ENCODE measurements around the gene GAGE12H. TPM values are rescaled to one million over a fixed set of nuclear protein-coding genes. Genes with fewer than 3 reads are reported as not detected.
"Not testable (repeated sequence)": the region's sequence is repeated elsewhere in the genome, so short reads cannot be mapped to it uniquely, and the experiment has no call there.

GAGE12H gene
- not detected in 3 replicates for polyA plus RNA-seq
- polyA plus RNA-seq (2011; ENCODE audit: low read depth), result not detected
- polyA plus RNA-seq (2011; cell fraction: cytosol; rRNA removed), result not detected in 2 replicates
- not detected in 2 replicates for polyA plus RNA-seq (2011; cell fraction: nucleus; rRNA removed)
- polyA plus RNA-seq (2012; ENCODE audit: low replicate concordance), result not detected in 2 replicates
- polyA minus RNA-seq, result not detected in 3 replicates
- polyA minus RNA-seq (2011; cell fraction: cytosol; rRNA and poly(A)+ RNA removed), result not detected
- not detected in 2 replicates for polyA minus RNA-seq (2011; cell fraction: nucleus; rRNA and poly(A)+ RNA removed)

GRCh38 chrX:49579649-49580048 is at the start of gene GAGE12H:
TSS of gene GAGE12H (plus strand) at chrX:49579949. CDS start at chrX:49581104, 1,155 bp downstream.
- H3K4me3 ChIP-seq (ENCODE audit: control insufficient read depth in 2 of 3, extremely low read depth in 1 of 3, insufficient read depth in 2 of 3, low read depth in 1 of 3, low read length in 3 of 3); H3K9me1 ChIP-seq (ENCODE audit: control insufficient read depth, extremely low read depth, insufficient read depth, low read length); H3K4me1 ChIP-seq (ENCODE audit: control insufficient read depth, extremely low read depth, insufficient read depth, low read length); dilution Hi-C loops (cut with MboI; ENCODE audit: extremely low pct_ligation_motif_present, low sequenced_read_pairs); H3K79me2 ChIP-seq (ENCODE audit: control insufficient read depth, insufficient read depth, low read length); H2AFZ ChIP-seq (ENCODE audit: control insufficient read depth, low read length); DNase-seq (ENCODE audit: low read depth, low spot score); FAIRE-seq; H3K4me2 ChIP-seq (ENCODE audit: control insufficient read depth, extremely low read depth, insufficient read depth, low read depth, low read length); H4K20me1 ChIP-seq (ENCODE audit: control insufficient read depth, extremely low read depth, insufficient read depth, low read length); H3K9ac ChIP-seq (ENCODE audit: control insufficient read depth, extremely low read depth, insufficient read depth, low read length); H3K27ac ChIP-seq (ENCODE audit: control insufficient read depth, insufficient read depth, low read length); H3K27me3 ChIP-seq (ENCODE audit: control insufficient read depth, extremely low read depth, insufficient read depth, low read length); H3K36me3 ChIP-seq (ENCODE audit: control insufficient read depth in 2 of 2, extremely low read depth in 1 of 2, insufficient read depth in 2 of 2, low read length in 2 of 2); H3K9me3 ChIP-seq (ENCODE audit: control insufficient read depth, low read depth, low read length): not testable (repeated sequence)

- H3K36me3 ChIP-seq (ENCODE audit: control insufficient read depth in 2 of 2, extremely low read depth in 1 of 2, insufficient read depth in 2 of 2, low read length in 2 of 2), result not testable (repeated sequence)
These were observed 47.9 kb upstream of the GAGE12H start, which contains the start of gene GAGE12C for GRCh38 chrX:49531877-49532276. TSS of gene GAGE12C (plus strand) at chrX:49532177. CDS start at chrX:49533332, 1,155 bp downstream.

GRCh38 chrX:49541433-49541832 is 38.3 kb upstream of the GAGE12H start, which contains the start of gene GAGE12D:
TSS of gene GAGE12D (plus strand) at chrX:49541733. CDS start at chrX:49542888, 1,155 bp downstream.
- H3K9me1 ChIP-seq (ENCODE audit: control insufficient read depth, extremely low read depth, insufficient read depth, low read length); H3K4me1 ChIP-seq (ENCODE audit: control insufficient read depth, extremely low read depth, insufficient read depth, low read length); H3K79me2 ChIP-seq (ENCODE audit: control insufficient read depth, insufficient read depth, low read length); H3K9me3 ChIP-seq (ENCODE audit: control insufficient read depth, low read depth, low read length); H3K36me3 ChIP-seq (ENCODE audit: control insufficient read depth in 2 of 2, extremely low read depth in 1 of 2, insufficient read depth in 2 of 2, low read length in 2 of 2); H3K9ac ChIP-seq (ENCODE audit: control insufficient read depth, extremely low read depth, insufficient read depth, low read length); DNase-seq (ENCODE audit: low read depth, low spot score); H4K20me1 ChIP-seq (ENCODE audit: control insufficient read depth, extremely low read depth, insufficient read depth, low read length); H3K27me3 ChIP-seq (ENCODE audit: control insufficient read depth, extremely low read depth, insufficient read depth, low read length); H3K4me2 ChIP-seq (ENCODE audit: control insufficient read depth, extremely low read depth, insufficient read depth, low read depth, low read length); H2AFZ ChIP-seq (ENCODE audit: control insufficient read depth, low read length); H3K27ac ChIP-seq (ENCODE audit: control insufficient read depth, insufficient read depth, low read length); H3K4me3 ChIP-seq (ENCODE audit: control insufficient read depth in 2 of 3, extremely low read depth in 1 of 3, insufficient read depth in 2 of 3, low read depth in 1 of 3, low read length in 3 of 3); dilution Hi-C loops (cut with MboI; ENCODE audit: extremely low pct_ligation_motif_present, low sequenced_read_pairs); FAIRE-seq: not testable (repeated sequence)

More at GRCh38 chrX:49531877-49532276, 47.9 kb upstream of the GAGE12H start, which contains the start of gene GAGE12C:
- H3K27me3 ChIP-seq (ENCODE audit: control insufficient read depth, extremely low read depth, insufficient read depth, low read length); H3K27ac ChIP-seq (ENCODE audit: control insufficient read depth, insufficient read depth, low read length); H3K4me3 ChIP-seq (ENCODE audit: control insufficient read depth in 2 of 3, extremely low read depth in 1 of 3, insufficient read depth in 2 of 3, low read depth in 1 of 3, low read length in 3 of 3); H3K9me1 ChIP-seq (ENCODE audit: control insufficient read depth, extremely low read depth, insufficient read depth, low read length); H3K9me3 ChIP-seq (ENCODE audit: control insufficient read depth, low read depth, low read length); dilution Hi-C loops (cut with MboI; ENCODE audit: extremely low pct_ligation_motif_present, low sequenced_read_pairs); H3K4me1 ChIP-seq (ENCODE audit: control insufficient read depth, extremely low read depth, insufficient read depth, low read length); H3K9ac ChIP-seq (ENCODE audit: control insufficient read depth, extremely low read depth, insufficient read depth, low read length); DNase-seq (ENCODE audit: low read depth, low spot score); H2AFZ ChIP-seq (ENCODE audit: control insufficient read depth, low read length); H3K4me2 ChIP-seq (ENCODE audit: control insufficient read depth, extremely low read depth, insufficient read depth, low read depth, low read length); H4K20me1 ChIP-seq (ENCODE audit: control insufficient read depth, extremely low read depth, insufficient read depth, low read length); FAIRE-seq; H3K79me2 ChIP-seq (ENCODE audit: control insufficient read depth, insufficient read depth, low read length): not testable (repeated sequence)

- dilution Hi-C loops (cut with MboI; ENCODE audit: extremely low pct_ligation_motif_present, low sequenced_read_pairs); FAIRE-seq; H3K9me1 ChIP-seq (ENCODE audit: control insufficient read depth, extremely low read depth, insufficient read depth, low read length): not testable (repeated sequence)
These were observed 28.8 kb upstream of the GAGE12H start, which contains the start of gene GAGE12E for GRCh38 chrX:49550989-49551388. TSS of gene GAGE12E (plus strand) at chrX:49551289. CDS start at chrX:49552444, 1,155 bp downstream.

GRCh38 chrX:49560542-49560941 is 19.2 kb upstream of the GAGE12H start, which contains the start of gene GAGE12F:
TSS of gene GAGE12F (plus strand) at chrX:49560842. CDS start at chrX:49561997, 1,155 bp downstream.
- H3K36me3 ChIP-seq (ENCODE audit: control insufficient read depth in 2 of 2, extremely low read depth in 1 of 2, insufficient read depth in 2 of 2, low read length in 2 of 2); H3K4me3 ChIP-seq (ENCODE audit: control insufficient read depth in 2 of 3, extremely low read depth in 1 of 3, insufficient read depth in 2 of 3, low read depth in 1 of 3, low read length in 3 of 3); H2AFZ ChIP-seq (ENCODE audit: control insufficient read depth, low read length); H3K9ac ChIP-seq (ENCODE audit: control insufficient read depth, extremely low read depth, insufficient read depth, low read length); H3K27me3 ChIP-seq (ENCODE audit: control insufficient read depth, extremely low read depth, insufficient read depth, low read length); H3K4me1 ChIP-seq (ENCODE audit: control insufficient read depth, extremely low read depth, insufficient read depth, low read length); dilution Hi-C loops (cut with MboI; ENCODE audit: extremely low pct_ligation_motif_present, low sequenced_read_pairs); H4K20me1 ChIP-seq (ENCODE audit: control insufficient read depth, extremely low read depth, insufficient read depth, low read length); H3K79me2 ChIP-seq (ENCODE audit: control insufficient read depth, insufficient read depth, low read length); H3K9me1 ChIP-seq (ENCODE audit: control insufficient read depth, extremely low read depth, insufficient read depth, low read length); FAIRE-seq; H3K27ac ChIP-seq (ENCODE audit: control insufficient read depth, insufficient read depth, low read length); H3K4me2 ChIP-seq (ENCODE audit: control insufficient read depth, extremely low read depth, insufficient read depth, low read depth, low read length); H3K9me3 ChIP-seq (ENCODE audit: control insufficient read depth, low read depth, low read length); DNase-seq (ENCODE audit: low read depth, low spot score): not testable (repeated sequence)

More at GRCh38 chrX:49550989-49551388, 28.8 kb upstream of the GAGE12H start, which contains the start of gene GAGE12E:
- H3K27ac ChIP-seq (ENCODE audit: control insufficient read depth, insufficient read depth, low read length); DNase-seq (ENCODE audit: low read depth, low spot score); H4K20me1 ChIP-seq (ENCODE audit: control insufficient read depth, extremely low read depth, insufficient read depth, low read length); H3K4me2 ChIP-seq (ENCODE audit: control insufficient read depth, extremely low read depth, insufficient read depth, low read depth, low read length); H3K36me3 ChIP-seq (ENCODE audit: control insufficient read depth in 2 of 2, extremely low read depth in 1 of 2, insufficient read depth in 2 of 2, low read length in 2 of 2); H3K9me3 ChIP-seq (ENCODE audit: control insufficient read depth, low read depth, low read length); H3K9ac ChIP-seq (ENCODE audit: control insufficient read depth, extremely low read depth, insufficient read depth, low read length); H3K79me2 ChIP-seq (ENCODE audit: control insufficient read depth, insufficient read depth, low read length); H3K27me3 ChIP-seq (ENCODE audit: control insufficient read depth, extremely low read depth, insufficient read depth, low read length); H2AFZ ChIP-seq (ENCODE audit: control insufficient read depth, low read length); H3K4me3 ChIP-seq (ENCODE audit: control insufficient read depth in 2 of 3, extremely low read depth in 1 of 3, insufficient read depth in 2 of 3, low read depth in 1 of 3, low read length in 3 of 3); H3K4me1 ChIP-seq (ENCODE audit: control insufficient read depth, extremely low read depth, insufficient read depth, low read length): not testable (repeated sequence)

All from keratinocyte (primary cell).